Measurements from ENCODE around the gene SEC14L2.
"Not testable (repeated sequence)": the region's sequence is repeated elsewhere in the genome, so short reads cannot be mapped to it uniquely, and the experiment has no call there.

SEC14L2 gene

DNA sequence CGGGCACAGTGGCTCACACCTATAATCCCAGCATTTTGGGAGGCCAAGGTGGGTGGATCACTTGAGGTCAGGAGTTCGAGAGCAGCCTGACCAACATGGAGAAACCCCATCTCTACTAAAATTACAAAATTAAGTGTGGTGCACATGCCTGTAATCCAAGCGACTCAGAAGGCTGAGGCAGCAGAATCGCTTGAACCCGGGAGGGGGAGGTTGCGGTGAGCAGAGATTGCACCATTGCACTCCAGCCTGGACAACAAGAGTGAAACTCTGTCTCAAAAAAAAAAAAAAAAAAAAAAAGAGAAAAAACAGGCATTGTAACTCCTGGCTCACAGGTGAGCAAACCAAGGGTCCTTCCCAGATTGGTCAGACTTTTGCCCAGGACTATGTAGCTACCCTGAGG, 63.7 kb downstream of the SEC14L2 start:
- DNase-seq, result not testable (repeated sequence)

DNA sequence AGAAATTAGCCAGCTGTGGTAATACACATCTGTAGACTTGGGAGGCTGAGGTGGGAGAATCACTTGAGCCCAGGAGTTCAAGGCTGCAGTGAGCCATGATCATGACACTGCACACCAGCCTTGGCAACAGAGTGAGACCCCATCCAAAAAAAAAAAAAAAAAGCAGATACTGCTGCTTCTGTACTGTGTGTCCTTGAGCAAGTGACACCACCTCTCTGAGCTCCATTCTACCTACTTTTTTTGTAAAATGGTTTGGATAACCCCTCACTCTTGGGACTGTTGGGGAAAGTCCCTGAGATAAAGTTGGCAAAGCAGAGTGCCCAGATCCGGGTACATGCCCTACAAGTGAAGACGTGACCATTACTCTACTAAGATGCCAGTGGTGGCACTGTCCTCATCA, 72.3 kb downstream of the SEC14L2 start:
- no peak for DNase-seq

DNA sequence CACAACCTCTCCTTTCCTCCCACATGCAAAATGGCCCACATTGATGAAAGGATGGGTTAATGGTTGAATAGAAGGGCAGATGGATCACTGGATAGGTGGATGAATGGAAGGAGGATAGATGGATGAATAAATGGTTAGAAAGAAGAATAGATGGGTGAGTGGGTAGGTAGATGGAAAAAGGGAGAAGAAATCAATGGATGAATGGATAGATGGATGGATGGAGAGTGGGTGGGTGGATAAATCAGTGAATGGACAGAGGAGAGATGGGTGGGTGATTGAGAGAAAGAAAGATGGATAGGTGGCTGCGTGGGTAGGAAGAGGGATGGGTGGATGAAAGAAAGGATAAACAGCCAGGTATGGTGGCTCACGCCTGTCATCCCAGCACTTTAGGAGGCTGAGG, 73.8 kb downstream of the SEC14L2 start:
- DNase-seq, result no peak

DNA sequence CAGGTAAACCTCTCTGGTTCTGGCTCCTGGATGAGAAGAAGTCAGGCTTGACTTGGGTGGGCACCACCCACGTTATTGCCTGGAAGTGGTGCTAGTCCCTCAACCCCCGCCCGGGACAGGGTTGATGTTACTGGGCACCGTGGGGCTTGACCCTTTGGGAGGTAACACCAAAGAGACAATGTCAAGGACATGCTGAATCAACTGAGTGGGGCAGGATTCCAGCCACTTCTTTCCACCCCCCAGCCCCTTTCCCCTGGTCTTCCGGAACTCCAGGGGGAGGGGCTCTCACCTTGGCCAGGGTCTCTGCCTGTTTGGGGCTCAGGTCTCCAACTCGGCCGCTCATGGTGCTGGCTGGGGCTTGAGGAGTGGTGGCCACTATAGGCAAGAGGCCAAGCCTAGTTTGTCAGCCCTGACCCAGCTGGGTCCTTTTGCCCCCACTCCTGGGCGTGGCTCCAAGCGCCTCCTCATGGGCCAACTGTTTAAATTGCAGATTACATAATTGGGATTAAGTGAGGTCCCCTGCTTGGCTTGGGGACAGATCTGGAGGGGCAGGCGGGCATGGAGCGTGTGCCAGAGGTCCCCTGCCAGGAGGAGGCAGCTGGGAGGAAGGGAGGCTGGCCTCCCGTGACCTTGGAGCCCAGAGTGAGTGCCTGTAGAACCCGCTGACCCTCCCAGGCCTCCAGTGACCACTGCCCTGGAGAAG, 74.9 kb downstream of the SEC14L2 start, which contains the start of gene SEC14L3:
Gene SEC14L3, minus strand, starts transcription at position 402 of the 703 bp plus-strand sequence. Its CDS starts 59 bp downstream, at position 343.
- no peak for DNase-seq

DNA sequence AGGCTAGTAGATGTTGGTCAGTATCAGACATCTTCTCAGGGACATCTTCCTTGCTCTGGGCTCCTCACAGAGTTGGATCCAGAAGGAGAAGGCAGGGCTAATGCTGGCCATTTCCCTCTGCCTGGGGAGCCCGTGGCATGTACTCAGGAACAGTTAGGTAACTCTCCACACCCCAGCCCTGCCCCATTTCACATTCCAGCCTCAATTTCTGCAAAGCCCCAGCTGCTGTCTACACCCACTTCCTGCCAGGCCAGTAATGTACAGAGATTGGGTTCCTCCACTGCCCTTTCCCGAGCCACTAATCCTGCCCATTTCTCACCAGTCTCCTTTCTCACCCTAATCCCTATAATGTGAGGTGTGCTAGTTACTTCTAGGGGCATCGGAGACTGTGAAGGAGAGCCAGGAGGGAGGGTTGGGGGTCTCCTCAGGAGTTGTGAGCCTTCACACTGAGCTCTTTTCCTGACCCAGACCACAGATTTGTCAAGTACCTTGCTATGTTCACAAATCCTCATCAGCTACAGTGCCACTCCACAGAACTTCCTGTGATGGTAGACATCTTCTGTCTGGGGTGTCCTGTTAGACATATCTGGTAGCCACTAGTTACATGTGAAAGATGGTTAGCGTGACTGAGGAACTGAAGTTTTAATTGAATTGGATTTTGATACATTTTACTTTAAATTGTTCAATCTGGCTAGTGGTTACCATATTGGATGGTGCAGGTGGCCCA, 76.3 kb downstream of the SEC14L2 start:
- DNase-seq, result no peak

DNA sequence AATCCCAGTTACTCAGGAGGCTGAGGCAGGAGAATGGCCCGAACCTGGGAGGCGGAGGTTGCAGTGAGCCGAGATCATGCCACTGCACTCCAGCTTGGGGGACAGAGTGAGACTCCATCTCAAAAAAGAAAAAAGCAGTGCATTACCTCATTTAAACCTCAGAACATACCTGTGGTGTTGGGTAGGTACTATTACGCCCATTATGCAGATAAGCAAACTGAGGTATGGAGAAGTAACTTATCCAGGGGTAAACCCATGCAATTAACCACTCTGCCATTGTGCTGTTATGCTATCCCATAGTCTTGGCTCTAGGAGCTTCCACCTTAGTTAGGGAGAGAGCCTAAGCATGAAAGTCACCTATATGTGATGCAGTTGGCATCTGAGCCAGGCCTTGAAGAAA, 77.3 kb downstream of the SEC14L2 start:
- DNase-seq, result no peak
